NCI-H2227 treated with DMSO at 0.1 percent for 48 hours (cell line): Measurements from ENCODE around the gene GSS.

Experiments
- DNase-seq: peaks from one replicate; lab custom pipeline; 2025; lab: John Stamatoyannopoulos, UW

GSS gene

GRCh38 chr20:34978092-34978744 lies 22.6 kb upstream of the GSS start:
- DNase-seq, result no peak

GRCh38 chr20:34977365-34978091 lies 21.9 kb upstream of the GSS start:
- DNase-seq, result no peak

- no peak for DNase-seq
These were observed 20.7 kb upstream of the GSS start for GRCh38 chr20:34976286-34976685.

- DNase-seq, result no peak
These were observed 18.6 kb upstream of the GSS start for GRCh38 chr20:34974246-34974645.

- no peak for DNase-seq
These were observed 16.1 kb upstream of the GSS start for GRCh38 chr20:34971561-34972235.

- DNase-seq, result no peak
These were observed 15.4 kb upstream of the GSS start for GRCh38 chr20:34970846-34971560.

GRCh38 chr20:34970193-34970840 lies 14.7 kb upstream of the GSS start:
- DNase-seq, result no peak

GRCh38 chr20:34968042-34968775 lies 12.6 kb upstream of the GSS start:
- DNase-seq, result no peak

- no peak for DNase-seq
These were observed 11.8 kb upstream of the GSS start for GRCh38 chr20:34967421-34967820.

- DNase-seq, result no peak
These were observed 9.4 kb upstream of the GSS start for GRCh38 chr20:34965051-34965450.

- DNase-seq, result no peak
These were observed 8.9 kb upstream of the GSS start for GRCh38 chr20:34964486-34964885.

- DNase-seq, result no peak
These were observed 1.3 kb upstream of the GSS start for GRCh38 chr20:34956751-34957472.

- no peak for DNase-seq
These were observed 444 bp upstream of the GSS start for GRCh38 chr20:34956041-34956458.

- no peak for DNase-seq
These were observed 739 bp downstream of the GSS start for GRCh38 chr20:34954904-34955230.

GRCh38 chr20:34953960-34954359 lies 1.6 kb downstream of the GSS start:
- DNase-seq, result no peak

GRCh38 chr20:34952671-34953070 lies 2.9 kb downstream of the GSS start:
- no peak for DNase-seq

- DNase-seq, result peak; percentile 49
These were observed 4.0 kb downstream of the GSS start for GRCh38 chr20:34951652-34952051.

- DNase-seq, result peak; percentile 59
These were observed 4.4 kb downstream of the GSS start for GRCh38 chr20:34951252-34951651.

GRCh38 chr20:34949120-34949519 lies 6.5 kb downstream of the GSS start:
- DNase-seq, result no peak

- no peak for DNase-seq
These were observed 7.6 kb downstream of the GSS start for GRCh38 chr20:34948030-34948429.

- DNase-seq, result no peak
These were observed 8.3 kb downstream of the GSS start for GRCh38 chr20:34947336-34947735.
